Upper lobe of left lung (tissue), 4 donors: Measurements from ENCODE around the gene ALDH16A1.

Experiments
- POLR2A ChIP-seq, 4 donors: fragments of 450-650 bp; IDR thresholded peaks; one replicate each; pipeline ENCODE4 v1.5.1; 2016 to 2017; ENCODE audit warnings: antibody characterized with exemption in 4 of 4, mild to moderate bottlenecking in 2 of 4
- TF ChIP-seq, protein P1 (sequence below), 6 experiments: fragments of 450-650 bp in 4 of 6; fragments of 200-600 bp in 2 of 6; sonication (generic) in 2 of 6; IDR thresholded peaks; one replicate each; pipeline ENCODE4 v1.5.1; 2016 to 2019; ENCODE audit warnings: antibody characterized with exemption in 6 of 6

GRCh38 chr19:49492573-49493405, 39.8 kb downstream of the ALDH16A1 start:
- TF ChIP-seq POLR2A (IDR thresholded peaks at IDR 0.05), result peak in 1 of 4 donors; percentile 8
- TF ChIP-seq, protein P1, sequence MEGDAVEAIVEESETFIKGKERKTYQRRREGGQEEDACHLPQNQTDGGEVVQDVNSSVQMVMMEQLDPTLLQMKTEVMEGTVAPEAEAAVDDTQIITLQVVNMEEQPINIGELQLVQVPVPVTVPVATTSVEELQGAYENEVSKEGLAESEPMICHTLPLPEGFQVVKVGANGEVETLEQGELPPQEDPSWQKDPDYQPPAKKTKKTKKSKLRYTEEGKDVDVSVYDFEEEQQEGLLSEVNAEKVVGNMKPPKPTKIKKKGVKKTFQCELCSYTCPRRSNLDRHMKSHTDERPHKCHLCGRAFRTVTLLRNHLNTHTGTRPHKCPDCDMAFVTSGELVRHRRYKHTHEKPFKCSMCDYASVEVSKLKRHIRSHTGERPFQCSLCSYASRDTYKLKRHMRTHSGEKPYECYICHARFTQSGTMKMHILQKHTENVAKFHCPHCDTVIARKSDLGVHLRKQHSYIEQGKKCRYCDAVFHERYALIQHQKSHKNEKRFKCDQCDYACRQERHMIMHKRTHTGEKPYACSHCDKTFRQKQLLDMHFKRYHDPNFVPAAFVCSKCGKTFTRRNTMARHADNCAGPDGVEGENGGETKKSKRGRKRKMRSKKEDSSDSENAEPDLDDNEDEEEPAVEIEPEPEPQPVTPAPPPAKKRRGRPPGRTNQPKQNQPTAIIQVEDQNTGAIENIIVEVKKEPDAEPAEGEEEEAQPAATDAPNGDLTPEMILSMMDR (IDR thresholded peaks at IDR 0.05), result no peak
